Measurements from ENCODE around the gene PCDH19.

The PCDH19 gene

DNA sequence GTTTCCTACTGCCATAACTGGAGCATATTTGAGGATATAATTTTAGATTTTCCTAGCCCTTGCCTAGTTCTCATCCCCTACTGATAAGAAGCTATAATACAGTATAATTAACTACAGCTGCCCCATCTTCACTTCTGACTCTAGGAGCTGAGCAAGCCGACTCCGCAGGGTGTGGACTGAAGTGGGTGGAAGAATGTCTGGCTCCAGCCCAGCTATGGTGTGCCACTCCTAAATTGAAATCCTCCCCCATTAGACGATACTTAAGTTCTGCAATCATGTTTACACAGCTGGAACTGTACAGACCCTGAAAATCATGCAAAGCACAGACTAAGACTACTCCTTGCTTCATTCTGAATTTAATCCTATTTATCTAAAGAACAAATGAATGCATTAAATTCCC, 93.1 kb downstream of the PCDH19 start:
- H3K27ac ChIP-seq (ENCODE audit: low read depth, low read length), result no peak overlapping the region
- H3K4me1 ChIP-seq (ENCODE audit: control insufficient read depth, low read length), result no peaks in the 10 kb centered on the region
- no peak overlapping the region for H3K4me3 ChIP-seq (ENCODE audit: low read length)
- no peaks in the 10 kb centered on the region for H3K79me2 ChIP-seq (ENCODE audit: control insufficient read depth, low read length)
- no peaks in the 10 kb centered on the region for H3K9me2 ChIP-seq (replicated peaks; ENCODE audit: control insufficient read depth, low read length)
- TF ChIP-seq, protein P1, sequence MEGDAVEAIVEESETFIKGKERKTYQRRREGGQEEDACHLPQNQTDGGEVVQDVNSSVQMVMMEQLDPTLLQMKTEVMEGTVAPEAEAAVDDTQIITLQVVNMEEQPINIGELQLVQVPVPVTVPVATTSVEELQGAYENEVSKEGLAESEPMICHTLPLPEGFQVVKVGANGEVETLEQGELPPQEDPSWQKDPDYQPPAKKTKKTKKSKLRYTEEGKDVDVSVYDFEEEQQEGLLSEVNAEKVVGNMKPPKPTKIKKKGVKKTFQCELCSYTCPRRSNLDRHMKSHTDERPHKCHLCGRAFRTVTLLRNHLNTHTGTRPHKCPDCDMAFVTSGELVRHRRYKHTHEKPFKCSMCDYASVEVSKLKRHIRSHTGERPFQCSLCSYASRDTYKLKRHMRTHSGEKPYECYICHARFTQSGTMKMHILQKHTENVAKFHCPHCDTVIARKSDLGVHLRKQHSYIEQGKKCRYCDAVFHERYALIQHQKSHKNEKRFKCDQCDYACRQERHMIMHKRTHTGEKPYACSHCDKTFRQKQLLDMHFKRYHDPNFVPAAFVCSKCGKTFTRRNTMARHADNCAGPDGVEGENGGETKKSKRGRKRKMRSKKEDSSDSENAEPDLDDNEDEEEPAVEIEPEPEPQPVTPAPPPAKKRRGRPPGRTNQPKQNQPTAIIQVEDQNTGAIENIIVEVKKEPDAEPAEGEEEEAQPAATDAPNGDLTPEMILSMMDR (IDR thresholded peaks at IDR 0.05; ENCODE audit: low read depth, low read length, poor library complexity, severe bottlenecking), result no peak
- no peak for TF ChIP-seq EZH2phosphoT487 (IDR thresholded peaks at IDR 0.05; ENCODE audit: borderline replicate concordance, low read length)
- no peaks in the 10 kb centered on the region for H4K20me1 ChIP-seq (ENCODE audit: control insufficient read depth, insufficient read depth, low read depth, low read length)
- no peaks in the 10 kb centered on the region for H3K36me3 ChIP-seq (ENCODE audit: control insufficient read depth, low read length)
- H3F3A ChIP-seq (ENCODE audit: control insufficient read depth, insufficient read depth), result no peaks in the 10 kb centered on the region
- H3K4me2 ChIP-seq (ENCODE audit: low read length), result no peak overlapping the region
- no peaks in the 10 kb centered on the region for H3K27me3 ChIP-seq (ENCODE audit: control insufficient read depth, low read length)
- no peaks in the 10 kb centered on the region for H3K9me3 ChIP-seq (ENCODE audit: control insufficient read depth, insufficient read depth, low read length)

DNA sequence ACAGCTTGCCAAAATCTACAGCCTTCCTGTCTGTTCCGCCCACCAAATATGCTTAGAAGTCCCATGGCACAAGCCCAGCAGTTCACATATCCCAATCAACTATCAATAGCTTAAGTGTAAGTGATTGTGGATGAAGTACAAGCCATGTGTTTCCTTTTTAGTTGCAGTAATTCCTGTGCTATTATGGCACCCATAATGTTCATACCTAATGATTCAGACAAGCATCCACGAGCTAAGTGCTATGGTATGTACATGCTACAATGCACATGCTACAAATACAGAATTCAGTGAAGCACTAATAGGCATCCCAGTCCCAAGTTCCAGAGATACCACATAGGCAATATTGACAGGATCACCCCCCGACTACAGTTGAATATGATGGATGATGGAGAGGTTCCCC, 94.5 kb downstream of the PCDH19 start:
- no peak overlapping the region for H3K27ac ChIP-seq (ENCODE audit: low read depth, low read length)
- H3K36me3 ChIP-seq (ENCODE audit: control insufficient read depth, low read length), result no peaks in the 10 kb centered on the region
- no peak overlapping the region for H3K4me3 ChIP-seq (ENCODE audit: low read length)
- H3F3A ChIP-seq (ENCODE audit: control insufficient read depth, insufficient read depth), result no peaks in the 10 kb centered on the region
- H3K9me3 ChIP-seq (ENCODE audit: control insufficient read depth, insufficient read depth, low read length), result no peaks in the 10 kb centered on the region
- TF ChIP-seq, protein P1 (IDR thresholded peaks at IDR 0.05; ENCODE audit: low read depth, low read length, poor library complexity, severe bottlenecking), result no peak
- no peaks in the 10 kb centered on the region for H3K9me2 ChIP-seq (replicated peaks; ENCODE audit: control insufficient read depth, low read length)
- H3K79me2 ChIP-seq (ENCODE audit: control insufficient read depth, low read length), result no peaks in the 10 kb centered on the region
- no peaks in the 10 kb centered on the region for H4K20me1 ChIP-seq (ENCODE audit: control insufficient read depth, insufficient read depth, low read depth, low read length)
- no peaks in the 10 kb centered on the region for H3K4me1 ChIP-seq (ENCODE audit: control insufficient read depth, low read length)
- H3K27me3 ChIP-seq (ENCODE audit: control insufficient read depth, low read length), result no peaks in the 10 kb centered on the region
- H3K4me2 ChIP-seq (ENCODE audit: low read length), result no peak overlapping the region

DNA sequence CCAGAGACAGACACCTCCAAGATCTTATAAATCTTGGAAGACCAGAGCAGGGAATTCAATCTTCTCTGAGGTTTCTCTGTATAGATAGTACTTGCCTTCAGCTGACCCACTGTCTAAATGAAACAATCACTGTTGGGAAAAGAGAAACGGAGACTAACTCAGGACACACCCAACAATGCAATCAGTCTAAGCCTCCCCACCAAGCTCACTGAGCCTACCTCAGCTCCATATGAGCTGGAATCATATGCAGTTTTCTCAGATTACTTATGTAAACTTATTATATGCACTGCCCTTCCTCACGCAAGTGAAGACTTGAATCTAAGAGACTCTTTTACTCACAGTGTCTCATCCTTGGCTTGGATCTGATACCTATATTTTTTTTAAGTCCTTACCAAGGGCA, 110.5 kb downstream of the PCDH19 start:
- H3K27ac ChIP-seq (ENCODE audit: low read depth, low read length), result no peak overlapping the region
- no peaks in the 10 kb centered on the region for H3K9me3 ChIP-seq (ENCODE audit: control insufficient read depth, insufficient read depth, low read length)
- H3K36me3 ChIP-seq (ENCODE audit: control insufficient read depth, low read length), result no peaks in the 10 kb centered on the region
- H3K4me3 ChIP-seq (ENCODE audit: low read length), result no peak overlapping the region
- H3K4me2 ChIP-seq (ENCODE audit: low read length), result no peak overlapping the region
- H3K4me1 ChIP-seq (ENCODE audit: control insufficient read depth, low read length), result no peaks in the 10 kb centered on the region
- no peaks in the 10 kb centered on the region for H3K27me3 ChIP-seq (ENCODE audit: control insufficient read depth, low read length)
- TF ChIP-seq, protein P1 (IDR thresholded peaks at IDR 0.05; ENCODE audit: low read depth, low read length, poor library complexity, severe bottlenecking), result no peak
- TF ChIP-seq EZH2phosphoT487 (IDR thresholded peaks at IDR 0.05; ENCODE audit: borderline replicate concordance, low read length), result no peak
- no peaks in the 10 kb centered on the region for H3K79me2 ChIP-seq (ENCODE audit: control insufficient read depth, low read length)
- H3K9me2 ChIP-seq (replicated peaks; ENCODE audit: control insufficient read depth, low read length), result no peaks in the 10 kb centered on the region
- H3F3A ChIP-seq (ENCODE audit: control insufficient read depth, insufficient read depth), result no peaks in the 10 kb centered on the region
- H4K20me1 ChIP-seq (ENCODE audit: control insufficient read depth, insufficient read depth, low read depth, low read length), result no peaks in the 10 kb centered on the region

DNA sequence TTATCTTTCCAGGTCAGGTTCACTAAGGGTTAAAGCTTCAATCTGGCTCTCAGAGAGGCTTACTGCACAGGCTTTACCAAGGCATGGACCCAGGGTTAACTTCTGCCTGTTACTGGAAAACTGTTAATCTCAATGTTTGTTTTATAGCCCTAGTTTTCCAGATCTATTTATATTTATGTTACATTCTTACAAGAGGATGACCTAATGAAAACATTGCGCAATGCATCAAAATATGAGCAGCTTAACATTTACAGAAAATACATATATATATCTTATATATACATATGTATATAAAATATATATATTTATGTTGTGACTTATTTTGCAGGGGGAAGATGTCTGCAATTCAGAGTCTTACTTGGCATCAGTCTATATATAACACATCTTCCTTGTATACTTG, 112.3 kb downstream of the PCDH19 start:
- Histone ChIP-seq H3K4me2 (ENCODE audit: low read length) (no peak overlapping the region), H3K4me3 (ENCODE audit: low read length) (no peak overlapping the region), H3K9me3 (ENCODE audit: control insufficient read depth, insufficient read depth, low read length) (no peaks in the 10 kb centered on the region), H3K36me3 (ENCODE audit: control insufficient read depth, low read length) (no peaks in the 10 kb centered on the region), H3K27me3 (ENCODE audit: control insufficient read depth, low read length) (no peaks in the 10 kb centered on the region), H3K27ac (ENCODE audit: low read depth, low read length) (no peak overlapping the region), H3F3A (ENCODE audit: control insufficient read depth, insufficient read depth) (no peaks in the 10 kb centered on the region), H3K9me2 (replicated peaks; ENCODE audit: control insufficient read depth, low read length) (no peaks in the 10 kb centered on the region), H3K4me1 (ENCODE audit: control insufficient read depth, low read length) (no peaks in the 10 kb centered on the region), H4K20me1 (ENCODE audit: control insufficient read depth, insufficient read depth, low read depth, low read length) (no peaks in the 10 kb centered on the region), H3K79me2 (ENCODE audit: control insufficient read depth, low read length) (no peaks in the 10 kb centered on the region)
- TF ChIP-seq EZH2phosphoT487 (IDR thresholded peaks at IDR 0.05; ENCODE audit: borderline replicate concordance, low read length), result no peak
